GM21825 (cell line): ENCODE data around the gene OXNAD1.
"Not testable (repeated sequence)": the region's sequence is repeated elsewhere in the genome, so short reads cannot be mapped to it uniquely, and the experiment has no call there.

Experiments used
- ATAC-seq: cut with Tn5 transposase; IDR thresholded peaks from one replicate; pipeline ENCODE4 v1.9.1; 2021; ENCODE audit warnings: mild to moderate bottlenecking, moderate library complexity; ENCODE audit not compliant: unreplicated experiment

OXNAD1 gene

DNA sequence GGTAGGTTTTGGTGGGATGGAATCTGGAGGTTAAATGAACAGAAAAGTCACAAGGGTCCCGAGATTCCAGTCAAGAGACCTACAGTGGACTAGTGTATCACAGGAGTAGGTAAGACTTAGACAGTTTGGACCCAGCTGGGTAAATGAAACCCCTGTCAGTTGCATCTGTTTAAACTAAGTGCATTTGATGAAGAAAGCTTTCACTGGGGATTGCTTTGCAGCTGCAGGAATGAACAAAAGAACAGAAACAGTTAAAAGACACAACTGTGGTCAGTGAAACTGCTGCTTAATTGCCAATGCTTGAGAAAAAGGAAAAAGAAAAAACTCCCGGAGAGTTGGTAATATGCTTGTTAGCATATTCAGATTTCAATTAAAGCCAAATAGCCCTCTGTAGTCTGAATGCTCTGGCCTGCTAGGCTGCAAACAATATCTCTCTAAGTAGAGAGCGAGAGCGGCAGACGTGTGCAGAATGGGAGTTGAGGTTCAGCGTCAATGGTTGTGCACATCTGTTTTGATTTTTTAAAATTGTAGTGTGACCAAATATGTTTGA is 37.1 kb downstream of the OXNAD1 start:
- no peak for ATAC-seq

DNA sequence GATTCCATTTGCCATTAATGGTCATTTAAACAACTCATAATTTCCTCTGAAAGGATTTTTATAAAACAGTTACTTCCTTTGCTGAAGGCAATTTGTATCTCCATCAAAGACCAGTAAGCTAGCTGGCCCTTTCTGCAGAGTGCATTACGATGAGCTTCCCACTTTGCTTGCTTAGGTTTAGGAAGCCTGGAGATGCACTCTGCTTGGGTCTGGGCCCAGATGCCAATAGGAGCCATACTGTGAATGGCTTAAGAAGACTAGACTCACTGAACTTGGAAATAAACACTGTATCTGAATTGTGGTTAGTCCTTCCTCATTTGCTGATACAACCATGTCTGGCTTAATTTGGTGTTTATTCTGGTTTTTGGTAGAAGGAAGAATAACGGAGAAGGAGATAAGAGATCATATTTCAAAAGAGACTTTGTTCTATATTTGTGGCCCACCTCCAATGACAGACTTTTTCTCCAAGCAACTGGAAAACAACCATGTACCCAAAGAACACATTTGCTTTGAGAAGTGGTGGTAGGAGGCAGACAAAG is 38.1 kb downstream of the OXNAD1 start:
- ATAC-seq = no peak

DNA sequence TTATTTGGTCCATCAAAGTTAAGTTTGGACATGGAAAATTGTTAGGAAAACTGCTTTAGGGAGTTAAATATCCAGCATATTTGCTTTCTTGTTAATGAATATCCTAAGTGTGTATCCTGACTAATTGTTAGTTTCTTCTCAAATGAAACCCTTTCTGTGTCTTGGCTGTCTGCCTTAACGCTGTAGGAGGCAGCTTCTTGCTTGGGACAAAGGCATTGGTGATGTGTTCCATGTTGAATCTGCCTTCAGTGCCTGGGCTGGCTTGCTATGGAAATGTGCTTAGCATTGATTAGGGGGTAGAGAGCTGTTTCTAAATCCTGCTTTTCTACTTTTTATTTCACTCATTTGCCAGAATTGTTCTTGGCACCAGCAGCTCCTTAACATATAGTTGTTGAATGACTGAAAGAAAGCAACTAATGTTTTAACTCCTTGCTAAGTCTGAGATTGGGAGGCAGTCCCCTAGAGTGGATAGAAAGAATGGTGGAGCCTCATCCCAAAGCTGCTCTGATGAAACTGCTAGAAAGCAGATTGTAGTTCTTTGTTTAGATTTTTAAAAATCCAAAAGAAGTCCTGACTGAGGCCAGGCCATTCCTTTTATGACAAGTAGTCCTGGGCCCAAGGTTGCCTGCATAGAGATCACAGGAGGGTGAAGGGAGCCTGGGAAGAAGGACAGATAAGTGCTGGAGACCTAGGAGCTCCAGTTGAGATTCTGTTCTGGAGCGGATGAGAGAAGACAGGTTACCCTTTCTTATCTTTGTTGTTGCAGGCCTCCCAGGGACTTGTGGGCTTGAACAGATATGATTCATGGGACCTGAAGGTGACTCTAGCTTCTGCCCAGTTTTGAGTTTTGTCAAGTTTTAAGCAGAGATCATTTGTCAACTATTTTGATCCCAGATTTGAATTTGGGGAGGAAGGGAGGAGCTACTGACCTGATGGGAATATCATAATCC is 39.3 kb downstream of the OXNAD1 start:
- no peak for ATAC-seq

DNA sequence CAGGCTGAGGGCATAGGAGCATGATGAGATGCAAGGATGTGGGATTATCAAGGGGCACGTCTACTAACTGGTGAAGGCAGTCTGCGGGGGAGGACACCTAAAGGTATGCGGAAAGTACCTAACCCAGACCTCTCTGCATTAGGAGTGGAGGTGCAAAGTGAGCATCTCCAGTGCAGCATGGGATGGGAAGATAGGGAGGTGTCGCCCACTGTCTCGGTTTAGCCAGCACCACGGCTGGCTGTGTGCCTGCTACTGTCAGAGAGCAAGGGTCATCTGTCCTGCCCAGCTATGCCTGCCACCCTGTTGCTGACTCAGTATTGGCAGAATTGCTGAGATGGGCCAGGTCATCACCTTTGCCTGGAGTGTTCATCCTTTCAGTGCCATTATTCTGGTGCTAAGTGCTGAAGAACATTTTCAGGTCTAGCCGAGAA is 40.1 kb downstream of the OXNAD1 start:
- no peak for ATAC-seq

DNA sequence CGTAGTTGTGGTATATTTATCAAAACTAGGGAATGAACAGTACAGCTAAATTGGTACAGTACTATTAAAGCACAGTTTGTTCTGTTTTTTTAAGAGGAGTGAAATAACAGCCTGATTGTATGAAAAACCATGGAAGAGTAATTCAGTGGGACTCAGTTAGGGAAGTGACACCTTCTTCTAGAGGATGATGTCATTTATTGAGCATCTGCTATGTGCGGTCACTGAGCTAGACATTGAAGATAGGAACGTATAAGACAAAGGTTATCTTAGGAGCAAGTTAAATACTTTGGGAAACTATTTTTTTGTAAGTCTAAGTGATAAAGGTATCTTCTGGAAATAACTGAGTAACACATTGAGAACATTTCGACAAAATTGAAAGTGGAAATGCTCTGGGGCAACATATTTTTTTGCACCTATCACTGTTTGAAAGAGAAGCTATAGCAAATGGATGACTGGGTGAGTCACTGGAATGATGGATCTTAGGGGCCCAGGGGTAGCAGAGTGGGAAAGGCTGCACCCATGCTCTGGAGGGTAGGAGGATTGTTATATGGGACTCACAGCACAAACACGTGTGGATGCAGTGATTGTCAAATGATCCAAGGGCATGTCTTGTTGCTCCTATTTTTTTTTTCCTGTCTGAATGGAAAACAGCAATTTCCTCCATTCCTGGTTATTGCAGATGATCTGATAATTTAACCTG is 43.0 kb downstream of the OXNAD1 start:
- ATAC-seq = no peak

DNA sequence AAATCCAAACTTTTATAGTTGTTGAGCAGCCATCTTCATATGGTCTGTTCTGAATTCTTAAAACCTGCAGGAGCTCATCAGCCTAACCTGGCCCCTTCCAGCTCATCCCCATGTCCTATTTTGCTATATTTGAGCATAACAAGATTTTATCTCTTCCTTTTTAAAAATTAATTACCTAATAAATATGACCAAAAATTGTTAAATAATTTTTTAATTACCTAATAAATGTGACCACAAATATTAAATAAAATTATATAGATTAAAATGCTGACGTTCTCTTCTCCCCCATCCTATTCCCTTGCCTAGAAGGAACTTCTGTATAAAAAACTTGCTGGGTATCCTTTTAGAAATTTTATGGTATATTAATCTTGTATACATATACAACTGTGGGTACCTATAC is 43.7 kb downstream of the OXNAD1 start:
- ATAC-seq = no peak

DNA sequence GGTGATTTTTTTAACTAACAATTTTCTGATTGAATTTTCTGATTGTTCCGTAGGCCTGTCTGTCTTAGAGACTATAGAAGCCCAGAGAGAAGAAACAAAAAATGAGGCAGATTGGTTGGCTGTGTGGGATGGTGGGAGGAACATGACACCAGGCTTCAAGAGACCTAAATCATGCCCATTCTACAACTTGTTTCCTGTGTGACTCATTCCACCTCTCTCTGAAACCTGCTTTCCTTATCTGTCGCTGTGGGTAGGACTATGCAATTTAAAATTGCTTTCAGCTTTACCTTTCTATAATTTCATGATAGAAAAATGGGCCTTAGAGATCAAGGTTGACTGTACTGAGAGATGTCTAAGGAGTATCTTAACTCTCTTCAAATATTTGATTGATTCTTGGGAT is 44.5 kb downstream of the OXNAD1 start:
- ATAC-seq = peak; percentile 77

DNA sequence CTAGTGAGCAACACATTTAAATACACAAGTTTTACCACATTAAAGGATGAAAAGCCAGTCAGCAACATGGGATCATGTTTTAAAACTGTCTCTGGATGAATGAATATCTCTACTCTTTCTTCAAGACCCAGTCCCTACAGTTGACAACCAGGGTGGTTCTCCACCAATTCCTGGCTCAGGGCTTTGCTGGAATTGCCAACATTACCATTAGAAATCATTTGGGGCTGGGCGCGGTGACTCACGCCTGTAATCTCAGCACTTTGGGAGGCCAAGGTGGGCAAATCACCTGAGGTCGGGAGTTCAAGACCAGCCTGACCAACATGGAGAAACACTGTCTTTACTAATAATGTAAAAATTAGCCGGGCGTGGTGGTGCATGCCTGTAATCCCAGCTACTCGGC is 45.5 kb downstream of the OXNAD1 start:
- not testable (repeated sequence) for ATAC-seq

DNA sequence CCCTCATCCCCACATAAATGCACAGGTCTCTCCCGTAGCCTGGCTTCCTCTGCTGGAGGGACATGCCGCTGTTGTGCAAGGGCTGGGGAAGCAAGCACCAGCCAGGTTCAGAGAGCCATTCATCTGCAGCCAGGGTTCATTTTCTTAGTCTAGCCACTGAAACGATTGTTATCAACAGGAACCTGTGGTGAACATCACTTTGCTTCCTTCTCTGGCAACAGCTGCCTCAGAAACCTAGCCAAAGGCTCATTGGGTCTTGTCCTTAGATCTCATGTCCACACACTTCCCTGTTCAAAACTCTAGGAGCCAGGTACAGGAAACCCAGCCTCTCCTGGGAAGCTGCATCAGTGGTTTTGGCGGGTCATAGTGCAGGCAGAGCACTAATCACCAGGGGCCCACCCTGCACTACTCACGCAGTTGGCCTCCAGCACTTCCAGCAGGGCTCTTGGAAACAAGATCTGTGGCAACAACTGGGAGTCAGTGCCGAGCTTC is 47.0 kb downstream of the OXNAD1 start:
- peak; percentile 78 for ATAC-seq

DNA sequence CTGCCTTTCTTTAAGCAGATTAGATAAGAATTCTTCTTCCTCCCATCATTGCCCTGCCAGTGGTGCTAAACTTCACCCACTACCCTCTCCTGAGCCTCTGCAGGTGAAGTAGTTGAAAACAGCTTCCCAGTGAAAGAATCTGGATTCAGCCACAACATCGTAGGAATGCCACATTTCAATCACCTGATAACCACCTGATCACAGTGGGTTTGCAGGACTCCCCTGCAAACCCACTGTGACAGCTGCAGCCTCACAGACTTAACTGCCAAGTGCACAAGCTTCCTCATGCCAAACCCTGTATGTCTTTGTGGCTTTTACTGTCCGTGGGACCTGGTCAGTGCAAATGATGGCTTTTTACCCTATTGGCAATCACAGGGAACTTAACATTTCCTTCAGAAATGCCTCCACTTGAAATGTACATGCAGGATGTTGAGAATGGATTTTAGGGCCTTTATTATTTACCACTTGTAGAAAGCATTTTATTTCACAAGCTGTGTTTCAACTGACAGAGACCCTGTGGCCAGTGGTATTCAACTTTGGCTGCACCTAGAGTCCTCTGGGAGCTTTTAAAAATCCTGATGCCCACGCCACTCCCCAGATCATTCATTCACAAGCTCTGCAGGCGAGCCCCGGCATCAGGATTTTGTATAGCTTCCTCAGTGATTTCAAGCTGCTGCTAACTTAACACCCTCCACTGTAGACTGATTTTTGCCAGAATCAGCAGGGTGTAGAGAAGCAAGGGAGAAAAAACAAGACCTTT is 49.1 kb downstream of the OXNAD1 start:
- no peak for ATAC-seq

DNA sequence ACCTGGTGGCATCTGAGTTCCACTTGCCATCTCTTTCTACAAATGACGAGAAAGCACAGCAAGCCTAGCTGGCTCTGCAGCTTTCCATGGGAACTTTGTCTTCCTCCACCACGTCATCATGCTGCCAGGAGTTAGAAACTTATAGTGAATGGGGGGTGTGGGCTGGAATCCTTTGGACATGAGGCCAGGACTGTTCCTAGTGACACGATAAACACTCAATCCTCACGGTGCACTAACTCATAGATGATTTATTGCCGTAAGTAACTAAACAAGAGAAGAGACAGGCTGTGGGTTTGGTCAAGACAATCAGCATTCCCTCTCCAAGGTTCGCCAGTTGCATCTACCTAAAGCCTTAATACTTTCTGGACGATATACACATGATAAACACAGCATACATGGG is 50.6 kb downstream of the OXNAD1 start:
- no peak for ATAC-seq

DNA sequence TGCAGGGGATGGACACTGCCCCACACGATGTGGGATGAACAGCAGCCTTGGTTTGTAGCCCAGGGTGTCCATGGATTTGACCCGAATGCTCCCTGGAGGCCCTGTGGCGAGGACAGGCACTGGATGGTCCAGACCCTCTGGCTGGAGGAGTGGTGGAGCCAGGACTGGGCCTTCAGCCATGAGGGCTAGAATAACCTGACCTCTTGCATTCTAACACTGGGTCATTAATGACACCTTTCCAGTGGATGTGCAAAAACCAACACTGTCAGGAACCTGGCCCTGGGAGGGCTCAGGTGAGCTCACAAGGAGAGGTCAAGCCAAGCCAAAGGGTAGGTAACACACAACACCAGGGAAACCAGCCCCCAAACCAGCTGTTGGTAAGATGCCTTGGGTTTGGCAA is 51.4 kb downstream of the OXNAD1 start:
- ATAC-seq = no peak

DNA sequence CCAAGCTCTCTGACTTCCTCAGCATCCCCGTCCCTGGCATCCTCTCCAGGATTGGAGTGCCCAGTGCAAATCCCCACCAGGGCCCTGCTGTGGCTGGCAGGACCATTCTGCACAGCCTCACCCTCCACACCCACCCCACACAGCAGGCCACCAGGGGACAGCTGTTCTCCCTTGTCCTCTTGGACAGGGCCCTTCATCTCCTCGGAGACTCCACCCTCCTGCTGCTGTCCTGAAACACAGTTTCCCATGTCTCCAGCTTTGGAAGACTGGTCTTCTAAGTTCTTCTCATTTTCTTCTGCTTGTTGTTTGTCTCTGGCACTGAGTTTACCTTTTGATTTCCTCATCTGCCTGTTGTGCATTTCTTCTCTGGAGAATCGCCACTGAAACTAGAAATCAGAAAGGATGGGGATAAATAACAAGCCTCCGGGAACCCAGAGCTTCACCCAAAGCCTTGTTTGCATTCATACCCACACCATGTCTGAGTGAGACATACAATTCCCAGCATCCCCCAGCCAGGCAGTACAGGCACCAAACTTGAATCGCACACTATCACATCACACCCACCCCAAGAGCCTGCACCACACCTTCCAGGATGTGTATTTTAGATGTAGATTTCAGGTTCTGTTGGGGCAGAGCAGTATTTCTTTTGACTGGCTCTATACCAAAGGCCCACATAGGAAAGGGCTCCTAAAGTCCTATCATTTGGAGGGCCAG is 52.0 kb downstream of the OXNAD1 start:
- ATAC-seq = no peak

DNA sequence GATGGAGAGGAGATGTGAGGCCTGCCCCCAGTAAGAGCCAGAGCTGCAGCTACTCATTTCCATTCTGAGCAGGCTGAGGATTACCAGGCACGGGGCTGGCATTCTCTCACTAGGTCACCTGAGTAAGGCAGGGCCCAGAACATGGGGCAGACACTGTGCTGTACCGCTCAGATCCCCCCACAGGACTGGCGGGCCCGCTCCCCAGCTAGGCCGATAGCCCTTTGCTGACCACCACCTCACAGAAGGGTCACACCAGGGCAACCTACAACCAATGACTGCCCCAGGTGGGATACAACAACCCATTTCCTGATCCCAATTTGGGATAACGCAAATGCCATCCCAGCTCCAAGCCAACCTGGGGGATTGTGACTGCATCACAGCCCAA is 52.5 kb downstream of the OXNAD1 start:
- ATAC-seq = no peak

DNA sequence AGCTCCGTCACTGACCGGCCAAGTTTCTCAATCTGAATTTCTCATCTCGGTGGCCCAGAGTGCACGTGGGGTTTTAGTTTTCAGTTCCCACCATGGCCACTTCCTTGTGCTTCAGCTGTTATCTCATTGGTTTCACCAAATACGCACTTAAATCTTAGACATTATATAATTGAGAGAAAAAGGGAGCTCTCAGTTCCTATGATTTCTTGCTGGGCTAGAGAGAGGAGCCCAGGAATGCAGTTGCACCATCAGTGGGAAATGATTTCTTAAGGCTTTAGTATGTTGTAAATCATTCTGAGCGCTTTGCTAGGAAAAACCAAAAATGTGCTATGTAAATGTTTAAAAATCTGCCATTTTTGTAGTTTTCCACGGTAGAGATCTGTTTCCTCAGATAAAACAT is 53.2 kb downstream of the OXNAD1 start:
- no peak for ATAC-seq

DNA sequence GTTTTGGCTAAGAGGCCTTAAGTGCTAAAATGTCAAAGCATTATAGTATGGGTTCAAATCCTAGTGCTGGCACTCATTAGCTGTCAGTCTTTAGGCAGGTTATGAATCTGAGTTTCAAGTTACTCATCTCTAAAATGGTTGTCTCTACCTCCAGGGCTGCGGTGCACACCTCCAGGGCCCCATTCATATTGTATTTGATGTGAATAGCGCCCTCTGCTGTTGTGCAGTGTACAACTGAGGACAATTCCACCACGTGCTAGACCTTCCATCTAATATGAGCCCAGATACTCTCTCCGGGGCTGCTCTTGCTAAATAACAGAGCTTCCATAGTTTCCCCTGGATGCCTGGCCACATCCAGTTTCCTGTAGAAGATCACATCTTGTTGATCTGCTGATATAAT is 54.3 kb downstream of the OXNAD1 start:
- no peak for ATAC-seq

DNA sequence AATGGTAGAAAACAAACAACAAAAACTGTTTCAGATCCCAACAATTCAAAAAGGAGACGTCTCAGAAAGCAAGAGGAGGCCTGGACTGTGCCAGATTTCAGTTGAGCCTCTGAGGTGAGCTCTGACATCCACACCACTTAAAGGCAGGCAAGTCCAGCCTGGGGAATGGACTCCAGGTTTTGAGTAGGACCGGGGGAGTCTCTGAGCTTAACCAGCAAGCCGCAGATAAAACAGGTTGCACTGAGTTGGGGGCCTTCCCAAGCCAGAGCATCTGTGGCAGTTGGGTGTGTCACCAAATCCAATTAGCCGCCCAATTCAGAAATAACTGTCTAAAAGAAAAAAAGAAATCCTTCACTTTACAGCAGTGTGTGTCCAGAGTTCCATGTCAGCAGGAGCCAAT is 54.7 kb downstream of the OXNAD1 start:
- ATAC-seq = no peak

DNA sequence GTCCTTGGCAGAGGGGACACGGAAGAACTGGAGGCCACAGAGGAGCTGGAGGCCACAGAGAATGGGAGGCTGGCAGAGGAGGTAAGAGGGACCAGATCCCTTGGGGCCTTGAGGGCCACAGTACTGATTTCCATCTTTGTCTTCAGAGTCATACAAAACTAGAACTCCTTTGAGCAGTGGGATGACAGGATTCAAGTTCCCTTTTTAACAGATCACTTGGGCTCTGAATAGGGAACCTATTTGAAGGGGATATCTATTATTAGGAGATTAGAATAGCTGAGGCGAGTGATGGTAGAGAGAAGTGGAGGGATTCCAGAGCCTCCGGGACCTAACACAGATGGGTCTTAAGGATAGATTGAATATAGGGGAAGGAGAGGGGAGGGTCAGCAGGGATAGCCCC is 55.7 kb downstream of the OXNAD1 start:
- no peak for ATAC-seq

DNA sequence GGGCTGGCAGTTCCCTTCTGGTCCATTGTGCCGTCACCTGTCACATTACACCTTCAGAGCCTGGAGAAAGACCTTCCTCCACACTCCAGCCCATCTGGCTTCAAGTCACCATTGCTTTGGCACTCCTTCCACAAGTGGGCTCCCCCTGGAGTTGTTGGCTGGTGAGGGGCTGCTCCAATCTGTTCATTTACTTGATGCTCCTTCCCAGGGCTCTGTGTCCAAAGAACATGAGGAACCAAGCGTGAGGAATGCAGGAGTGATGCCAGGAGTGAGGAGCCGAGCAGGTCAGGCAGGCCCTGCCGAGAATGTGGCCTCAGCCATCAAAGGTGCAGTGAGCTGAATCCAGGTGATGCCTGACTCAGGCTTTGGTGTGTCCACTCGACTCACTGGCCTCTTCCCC is 57.2 kb downstream of the OXNAD1 start:
- no peak for ATAC-seq

DNA sequence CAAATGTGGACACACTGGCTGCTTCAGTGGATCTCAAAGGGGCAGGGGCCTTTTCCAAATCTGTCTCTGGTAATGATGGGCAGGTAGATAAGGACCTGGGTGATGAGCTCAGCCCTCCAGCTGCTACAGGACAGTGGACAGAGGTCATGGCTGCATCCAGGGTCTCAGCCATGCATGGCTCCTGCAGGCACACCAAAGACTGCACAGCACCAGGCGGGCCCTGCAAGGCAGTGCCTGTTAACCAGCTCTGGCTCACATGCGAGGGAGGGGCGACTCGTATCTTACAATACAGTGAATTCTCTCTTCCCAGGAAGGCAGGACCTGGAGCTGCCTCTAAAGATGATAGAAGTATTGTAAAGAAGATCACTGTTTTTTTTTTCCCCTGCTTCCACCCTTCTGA is 58.7 kb downstream of the OXNAD1 start:
- no peak for ATAC-seq
